ENCODE results near the gene FAM162A. TPM values are rescaled to one million over a fixed set of nuclear protein-coding genes. Genes with fewer than 3 reads are reported as not detected.

The FAM162A gene
- polyA plus RNA-seq, 1 donor from 2014 or later: 16.2 TPM

GRCh38 chr3:122387709-122388108 is 3.7 kb downstream of the FAM162A start:
- no peak overlapping the region for H3K4me3 ChIP-seq (ENCODE audit: low read length)
- H3K36me3 ChIP-seq (ENCODE audit: insufficient read depth, low read length): no peaks in the 10 kb centered on the region
- peaks cover 3% of the 10 kb centered on the region for H3K79me2 ChIP-seq (replicated peaks; ENCODE audit: insufficient read depth, low read length)
- no peaks in the 10 kb centered on the region for H3F3A ChIP-seq (ENCODE audit: insufficient read depth, low read length, poor library complexity, severe bottlenecking)
- H3K9me3 ChIP-seq (ENCODE audit: low read length): no peaks in the 10 kb centered on the region
- no peak overlapping the region for H2AFZ ChIP-seq (ENCODE audit: low read depth, low read length)
- H3K27ac ChIP-seq (ENCODE audit: low read length): no peak overlapping the region
- no peaks in the 10 kb centered on the region for H3K27me3 ChIP-seq (ENCODE audit: insufficient read depth, low read depth, low read length)
- no peaks in the 10 kb centered on the region for H4K20me1 ChIP-seq (ENCODE audit: insufficient read depth)
- H3K4me2 ChIP-seq (ENCODE audit: low read length): no peak overlapping the region
- no peak for TF ChIP-seq MXI1 (conservative IDR thresholded peaks at IDR 0.05; ENCODE audit: poor library complexity, severe bottlenecking)
- no peak for TF ChIP-seq SMC3 (conservative IDR thresholded peaks at IDR 0.05; ENCODE audit: poor library complexity)
- no peak for TF ChIP-seq TAF1 (IDR thresholded peaks at IDR 0.05; ENCODE audit: low read depth)
- TF ChIP-seq EZH2 (IDR thresholded peaks at IDR 0.05; ENCODE audit: borderline replicate concordance, insufficient read depth, low read length, poor library complexity, severe bottlenecking): no peak
- TF ChIP-seq CTCF (IDR thresholded peaks at IDR 0.05; ENCODE audit: poor library complexity, severe bottlenecking): no peak
- TF ChIP-seq REST (IDR thresholded peaks at IDR 0.05; ENCODE audit: borderline replicate concordance): no peak
- no peak for TF ChIP-seq POLR2AphosphoS5 (IDR thresholded peaks at IDR 0.05)
- no peak for TF ChIP-seq EP300 (conservative IDR thresholded peaks at IDR 0.05; ENCODE audit: poor library complexity, severe bottlenecking)
- TF ChIP-seq RAD21 (conservative IDR thresholded peaks at IDR 0.05): no peak
- H3K9me2 ChIP-seq (ENCODE audit: insufficient read depth, low read length): no peaks in the 10 kb centered on the region
- no peak overlapping the region for H3K9ac ChIP-seq (ENCODE audit: low read length)

- H3K27me3 ChIP-seq (ENCODE audit: insufficient read depth, low read depth, low read length): no peaks in the 10 kb centered on the region
- no peak overlapping the region for H3K27ac ChIP-seq (ENCODE audit: low read length)
- no peak overlapping the region for H2AFZ ChIP-seq (ENCODE audit: low read depth, low read length)
- no peak overlapping the region for H3K9ac ChIP-seq (ENCODE audit: low read length)
- H3K79me2 ChIP-seq (replicated peaks; ENCODE audit: insufficient read depth, low read length): no peaks in the 10 kb centered on the region
- H3K9me3 ChIP-seq (ENCODE audit: low read length): no peaks in the 10 kb centered on the region
- no peaks in the 10 kb centered on the region for H3F3A ChIP-seq (ENCODE audit: insufficient read depth, low read length, poor library complexity, severe bottlenecking)
- no peaks in the 10 kb centered on the region for H3K9me2 ChIP-seq (ENCODE audit: insufficient read depth, low read length)
- no peaks in the 10 kb centered on the region for H4K20me1 ChIP-seq (ENCODE audit: insufficient read depth)
- no peak overlapping the region for H3K4me3 ChIP-seq (ENCODE audit: low read length)
- no peaks in the 10 kb centered on the region for H3K36me3 ChIP-seq (ENCODE audit: insufficient read depth, low read length)
- H3K4me2 ChIP-seq (ENCODE audit: low read length): no peak overlapping the region
- TF ChIP-seq SMC3 (conservative IDR thresholded peaks at IDR 0.05; ENCODE audit: poor library complexity) (no peak), EP300 (conservative IDR thresholded peaks at IDR 0.05; ENCODE audit: poor library complexity, severe bottlenecking) (no peak), RAD21 (conservative IDR thresholded peaks at IDR 0.05) (no peak), POLR2AphosphoS5 (IDR thresholded peaks at IDR 0.05) (no peak), CTCF (IDR thresholded peaks at IDR 0.05; ENCODE audit: poor library complexity, severe bottlenecking) (no peak), MXI1 (conservative IDR thresholded peaks at IDR 0.05; ENCODE audit: poor library complexity, severe bottlenecking) (no peak), REST (IDR thresholded peaks at IDR 0.05; ENCODE audit: borderline replicate concordance) (no peak), EZH2 (IDR thresholded peaks at IDR 0.05; ENCODE audit: borderline replicate concordance, insufficient read depth, low read length, poor library complexity, severe bottlenecking) (no peak), TAF1 (IDR thresholded peaks at IDR 0.05; ENCODE audit: low read depth) (no peak)
Observed at GRCh38 chr3:122389197-122389596, 5.2 kb downstream of the FAM162A start.

Measured in neural cell (in vitro differentiated cells).